Activated naive CD8-positive, alpha-beta T cell treated with anti-CD3 and anti-CD28 coated beads, Interleukin-2, amount 50 U/mL, for 24 hours (primary cell): Measurements from ENCODE around the gene LETM1.

ENCODE experiments used
- ATAC-seq: fragments of 150-1000 bp; cut with Tn5 transposase; one replicate; pipeline ENCODE4 v1.10.0; 2021
- DNase-seq: peaks from one replicate; pipeline ENCODE4 v3.0.0; 2021
- H3K27ac Mint-ChIP-seq: one replicate; pipeline ENCODE4 v1.8.0; 2021; ENCODE audit warnings: mild to moderate bottlenecking, mixed read lengths
- H3K27me3 Mint-ChIP-seq: one replicate; pipeline ENCODE4 v1.8.0; 2021; ENCODE audit warnings: mixed read lengths
- H3K36me3 Mint-ChIP-seq: one replicate; pipeline ENCODE4 v1.8.0; 2021; ENCODE audit warnings: low read depth, mixed read lengths
- H3K4me1 Mint-ChIP-seq: one replicate; pipeline ENCODE4 v1.8.0; 2021; ENCODE audit warnings: mixed read lengths
- H3K4me3 Mint-ChIP-seq: one replicate; pipeline ENCODE4 v1.8.0; 2021; ENCODE audit warnings: mild to moderate bottlenecking, moderate library complexity, mixed read lengths
- H3K9me3 Mint-ChIP-seq: one replicate; pipeline ENCODE4 v1.8.0; 2021; ENCODE audit warnings: mixed read lengths

Gene LETM1

DNA sequence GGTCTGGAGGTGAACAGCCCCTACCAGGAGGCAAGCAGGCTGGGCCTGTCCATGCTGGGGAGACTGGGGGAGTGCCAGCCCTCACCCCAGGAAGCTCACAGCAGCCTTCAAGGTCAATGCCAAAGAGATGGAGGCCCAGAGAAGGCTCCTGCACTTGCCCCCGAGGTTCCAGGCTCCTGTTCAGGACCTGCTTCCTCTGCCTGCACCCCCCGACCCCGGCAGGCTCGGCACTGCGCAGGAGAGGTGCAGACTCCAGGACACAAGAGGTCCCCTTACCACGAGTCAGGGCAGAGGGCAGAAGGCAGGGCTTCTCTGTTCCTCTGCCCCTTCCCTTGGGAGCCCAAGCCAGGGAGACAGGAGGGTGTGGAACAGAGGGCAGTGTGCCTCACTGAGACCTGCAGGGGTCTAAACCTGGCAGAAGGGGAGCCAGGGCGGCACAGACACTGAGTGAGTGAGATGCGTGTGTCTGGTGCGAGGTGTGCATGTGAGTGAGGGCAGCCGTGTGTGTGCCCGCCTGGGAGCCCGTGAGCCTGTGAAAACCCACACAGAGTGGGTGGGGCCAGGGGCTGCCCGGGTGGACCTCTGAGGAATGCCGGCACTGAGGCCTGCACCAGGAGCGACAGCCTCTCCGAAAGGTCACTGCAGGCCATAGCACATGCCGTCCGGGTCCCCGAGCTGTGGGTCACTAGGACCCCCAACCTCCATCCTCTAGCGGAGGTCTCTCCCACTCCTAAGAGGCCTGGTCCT, 93.5 kb downstream of the LETM1 start:
- Mint-ChIP-seq H3K4me1 (peaks cover 2% of the 10 kb centered on the region), H3K9me3 (no peaks in the 10 kb centered on the region), H3K4me3 (no peak overlapping the region), H3K36me3 (no peaks in the 10 kb centered on the region), H3K27me3 (peaks cover 15% of the 10 kb centered on the region), H3K27ac (no peak overlapping the region)
- DNase-seq: no peak
- no peak for ATAC-seq
